HUDEP-2 (cell line): ENCODE data around the gene STK32A.
"Not testable (repeated sequence)": the region's sequence is repeated elsewhere in the genome, so short reads cannot be mapped to it uniquely, and the experiment has no call there.

Experiments
- DNase-seq, 76 experiments: peaks; one replicate each; lab custom pipeline; 2025; ENCODE audit not compliant: unreplicated experiment in 76 of 76; lab: John Stamatoyannopoulos, UW

Gene STK32A

DNA sequence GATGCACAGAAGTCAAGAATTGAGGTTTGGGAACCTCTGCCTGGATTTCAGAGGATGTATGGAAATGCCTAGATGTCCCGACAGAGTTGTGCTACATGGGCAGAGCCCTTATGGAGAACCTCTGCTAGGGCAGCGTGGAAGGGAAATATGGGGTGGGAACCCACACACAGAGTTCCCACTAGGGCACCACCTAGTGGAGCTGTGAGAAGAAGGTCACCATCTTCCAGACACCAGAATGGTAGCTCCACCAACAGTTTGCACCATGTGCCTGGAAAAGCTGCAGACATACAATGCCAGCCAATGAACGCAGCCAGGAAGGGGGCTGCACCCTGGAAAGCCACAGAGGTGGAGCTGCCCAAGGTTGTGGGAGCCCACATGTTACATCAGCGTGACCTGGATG, 104.5 kb downstream of the STK32A start:
- peak in 2 of 76 experiments; percentile 1 to 18 for DNase-seq

DNA sequence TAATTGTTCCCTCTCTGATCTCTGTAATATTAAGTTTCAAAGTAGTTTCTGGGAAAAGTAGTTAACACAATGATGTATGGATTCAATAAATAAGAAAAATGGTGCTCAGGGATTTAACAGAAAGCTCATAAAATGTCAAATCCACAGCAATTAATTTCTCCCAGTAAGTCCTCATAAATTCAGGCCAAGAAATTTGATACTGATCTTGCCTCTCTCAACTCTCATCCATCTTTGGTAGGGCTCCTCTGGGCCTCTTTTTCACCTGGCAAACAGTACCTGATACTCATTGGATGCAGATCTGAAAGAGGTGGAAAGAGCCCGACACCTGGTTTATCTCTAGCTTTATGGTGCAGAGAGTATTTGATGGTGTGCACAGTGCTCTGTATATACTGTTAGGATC, 106.1 kb downstream of the STK32A start:
- no peak for DNase-seq

DNA sequence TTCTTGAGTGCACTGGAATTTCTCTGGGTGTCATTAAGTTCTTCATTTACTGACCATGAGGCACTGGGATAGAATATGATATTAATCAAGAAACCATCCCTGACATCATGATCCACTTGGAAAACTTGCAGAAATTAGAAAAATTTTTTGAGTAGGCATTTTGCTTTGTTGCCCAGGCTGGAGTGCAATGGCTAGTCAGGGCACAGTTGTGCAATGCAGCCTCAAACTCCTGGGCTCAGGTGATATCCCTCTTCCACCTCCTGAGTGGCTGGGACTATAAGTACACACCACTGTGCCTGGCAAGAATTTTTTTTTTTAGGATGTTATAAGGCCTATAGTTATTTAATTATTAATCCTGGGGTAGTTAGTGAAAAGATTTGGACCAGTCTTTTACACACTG, 106.5 kb downstream of the STK32A start:
- DNase-seq, result no peak

DNA sequence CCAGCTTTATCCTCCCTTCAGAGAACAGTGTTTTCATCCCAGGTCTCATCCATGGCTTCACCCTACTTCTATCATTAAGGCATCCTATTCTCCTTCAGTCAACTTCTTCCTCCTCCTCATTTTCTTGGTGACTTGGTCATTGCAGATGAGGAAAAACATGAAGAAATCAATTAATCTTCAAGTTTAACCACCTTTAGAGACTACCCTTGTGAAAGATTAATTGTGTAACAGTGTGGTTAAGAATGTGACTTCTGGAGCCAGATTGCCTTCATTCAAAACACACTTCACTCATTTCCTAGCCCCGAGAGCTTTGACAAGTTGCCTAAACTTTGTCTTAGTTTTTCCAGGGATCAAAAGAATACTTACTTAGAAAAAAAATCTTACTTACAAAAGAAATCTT, 110.0 kb downstream of the STK32A start:
- DNase-seq, result no peak

DNA sequence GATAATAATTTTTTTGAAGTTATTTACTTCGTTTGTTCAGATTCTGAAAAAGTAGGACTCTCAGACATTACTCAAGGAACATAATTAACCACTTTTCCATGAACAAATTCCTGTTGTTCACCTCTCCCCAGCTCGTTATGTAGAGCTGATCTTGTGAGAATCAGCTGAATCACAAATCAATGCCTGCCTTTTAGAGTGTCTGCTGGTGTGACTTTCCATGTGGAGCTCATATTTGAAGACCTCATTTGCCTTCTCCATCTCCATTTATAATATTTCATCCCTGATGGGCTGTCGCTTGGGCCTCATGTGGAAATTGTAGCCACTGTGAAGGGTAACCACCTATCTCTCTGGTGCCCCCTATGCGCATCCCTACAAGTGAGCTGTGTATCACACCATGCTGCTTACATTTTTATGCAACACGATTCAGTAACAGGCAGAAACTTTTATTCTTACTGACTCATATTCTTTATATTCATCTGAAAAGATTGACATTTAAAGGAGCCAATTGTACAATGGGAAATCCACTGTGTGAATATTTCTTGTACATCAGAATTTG, 111.3 kb downstream of the STK32A start:
- DNase-seq, result peak in 1 of 76 experiments; percentile 18

DNA sequence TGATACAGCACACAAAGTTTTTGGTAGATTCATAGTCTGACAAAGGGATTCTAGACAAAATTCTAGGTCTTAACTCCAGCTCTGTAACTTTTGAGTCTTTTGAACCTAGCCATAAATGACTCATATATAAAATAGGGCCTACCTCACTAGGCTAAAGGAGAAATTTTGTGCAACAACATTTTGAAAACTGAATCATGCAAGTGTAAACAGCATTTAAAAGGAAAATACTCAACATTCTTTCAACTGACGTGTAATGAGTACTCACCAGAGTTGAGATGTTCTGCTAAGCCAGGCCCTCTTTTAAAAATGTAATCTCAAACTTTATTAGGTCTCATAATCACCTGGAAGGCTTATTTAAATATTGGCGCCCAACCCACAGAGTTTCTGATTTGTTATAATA, 113.2 kb downstream of the STK32A start:
- DNase-seq, result no peak

DNA sequence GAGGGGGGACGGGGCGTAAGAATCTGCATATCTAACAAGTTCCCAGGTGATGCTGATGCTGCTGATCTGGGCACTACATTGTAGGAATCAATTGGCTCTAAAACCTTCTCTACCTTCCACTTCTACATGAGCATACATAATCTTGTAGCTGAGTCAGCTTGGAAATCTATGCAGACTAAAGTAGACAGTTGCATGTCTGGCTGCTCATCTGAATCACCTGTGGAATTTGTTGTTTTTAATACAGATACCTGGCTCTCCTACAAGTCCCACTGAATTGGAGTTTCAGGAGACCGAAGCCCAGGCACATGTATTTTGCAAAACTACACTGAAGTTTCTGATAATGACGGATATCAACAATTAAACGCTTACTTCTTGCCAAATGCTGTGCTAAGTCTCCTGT, 113.6 kb downstream of the STK32A start:
- no peak for DNase-seq

DNA sequence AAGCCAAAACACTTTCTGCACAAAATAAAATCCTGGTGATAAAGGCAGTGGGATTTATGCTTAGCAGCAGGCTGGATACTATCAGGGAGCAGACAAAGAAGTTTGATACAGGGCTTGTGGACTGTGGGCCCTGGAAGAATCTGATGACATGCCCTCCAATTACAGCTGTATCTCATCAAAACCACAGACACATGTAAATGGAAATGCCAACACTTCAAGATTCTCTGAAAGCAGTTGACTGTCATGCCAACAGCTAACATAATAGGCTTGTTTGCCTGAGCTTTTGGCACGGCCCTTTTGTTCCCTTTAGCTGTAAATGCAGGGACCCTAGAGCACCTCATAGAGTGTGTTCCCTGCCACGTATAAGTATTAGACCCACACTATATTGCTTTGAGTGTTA, 114.4 kb downstream of the STK32A start:
- DNase-seq, result no peak

DNA sequence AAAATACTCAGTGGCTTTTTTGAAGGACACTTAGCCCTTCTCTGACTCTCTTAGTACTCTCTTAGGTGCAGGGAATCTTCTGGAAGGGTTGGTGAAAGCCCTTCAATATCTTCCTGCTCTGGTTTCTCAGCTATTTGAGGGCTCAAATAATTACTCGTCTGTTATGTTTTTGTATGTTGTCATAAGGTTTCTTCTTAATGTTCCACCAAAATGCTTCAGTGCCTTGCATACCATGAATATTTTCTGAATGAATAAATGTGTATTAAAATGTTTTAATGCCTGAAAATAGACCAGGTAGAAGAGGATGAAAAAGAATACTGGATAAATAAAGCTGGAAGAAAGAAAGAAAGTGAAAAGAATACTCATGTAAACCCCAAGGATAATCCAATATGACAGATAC, 124.3 kb downstream of the STK32A start:
- DNase-seq, result no peak

DNA sequence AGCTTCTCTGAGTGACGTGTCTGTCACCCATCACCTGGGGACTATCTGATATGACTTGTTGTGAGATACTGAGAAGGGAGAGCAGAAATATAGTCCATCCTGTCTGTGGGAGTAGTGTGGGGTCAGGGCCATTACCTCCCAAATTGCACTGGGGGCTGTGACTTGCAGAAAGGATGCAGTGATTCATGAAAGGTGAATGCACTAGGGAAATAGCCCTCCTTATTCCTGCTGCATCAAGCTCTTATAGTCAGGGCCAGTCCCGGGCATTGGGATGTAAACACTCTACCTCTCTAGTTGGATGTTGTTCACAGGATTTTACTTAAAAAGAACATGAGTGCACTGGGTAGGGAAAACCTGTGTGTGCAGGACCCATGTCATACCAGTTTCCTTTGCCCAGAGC, 124.8 kb downstream of the STK32A start:
- DNase-seq, result no peak

DNA sequence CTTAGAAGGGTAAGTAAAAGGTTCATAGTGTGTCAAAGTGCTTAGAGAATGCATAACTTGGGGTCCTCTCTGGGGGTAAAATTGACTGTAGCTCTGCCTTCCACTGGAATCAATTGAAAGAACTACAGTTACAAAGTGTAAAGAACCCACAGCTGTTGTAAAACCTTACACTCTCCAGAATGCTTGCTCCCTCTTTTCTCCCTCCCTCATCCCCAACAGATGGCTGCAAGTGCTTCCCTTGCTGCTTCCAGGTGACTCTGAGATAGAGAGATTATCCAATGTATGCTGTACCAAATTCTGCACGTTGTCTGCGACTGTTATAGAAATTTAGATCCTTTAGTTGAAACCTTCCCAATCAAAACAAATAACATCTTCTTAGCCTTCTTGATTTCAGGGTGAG, 126.0 kb downstream of the STK32A start:
- no peak for DNase-seq

DNA sequence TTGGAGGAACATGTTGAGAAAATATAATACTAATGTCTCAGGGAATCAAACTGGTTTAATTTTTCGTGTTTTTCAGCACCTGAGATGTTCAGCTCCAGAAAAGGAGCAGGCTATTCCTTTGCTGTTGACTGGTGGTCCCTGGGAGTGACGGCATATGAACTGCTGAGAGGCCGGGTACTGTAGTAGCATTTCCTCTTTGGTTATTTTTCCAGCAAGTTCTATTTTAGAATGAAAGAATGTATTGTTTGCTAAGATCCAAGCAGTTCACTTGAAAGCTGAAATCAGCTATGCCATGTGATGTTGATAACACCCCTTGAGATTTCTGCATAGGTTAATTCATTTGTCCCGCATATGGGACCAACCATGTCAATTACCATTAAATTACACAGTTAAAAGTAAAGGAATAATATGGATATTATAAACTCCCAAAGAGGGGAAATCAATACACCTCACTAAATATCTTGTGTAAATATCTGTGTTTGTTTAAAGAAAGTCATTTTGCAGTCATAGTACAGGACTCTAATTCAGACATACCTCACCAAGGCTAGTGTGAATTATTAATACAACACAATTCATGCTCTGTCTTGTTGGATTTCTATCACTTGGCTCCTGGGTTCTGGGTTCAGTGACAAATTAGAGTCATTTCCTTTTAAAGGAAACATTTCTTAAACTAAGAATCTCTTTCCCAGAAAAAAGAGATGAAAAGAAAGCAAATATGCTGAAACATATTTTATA, 126.8 kb downstream of the STK32A start:
- no peak for DNase-seq

DNA sequence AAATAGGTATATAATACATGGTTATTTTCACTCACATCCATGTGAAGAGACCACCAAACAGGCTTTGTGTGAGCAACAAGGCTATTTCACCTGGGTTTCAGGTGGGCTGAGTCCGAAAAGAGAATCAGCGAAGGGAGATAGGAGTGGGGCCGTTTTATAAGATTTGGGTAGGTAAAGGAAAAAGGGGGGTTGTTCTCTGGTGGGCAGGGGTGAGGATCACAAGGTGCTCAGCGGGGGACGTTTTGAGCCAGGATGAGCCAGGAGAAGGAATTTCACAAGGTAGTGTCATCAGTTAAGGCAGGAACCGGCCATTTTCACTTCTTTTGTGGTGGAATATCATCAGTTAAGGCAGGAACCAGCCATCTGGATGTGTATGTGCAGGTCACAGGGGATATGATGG, 132.6 kb downstream of the STK32A start:
- DNase-seq, result not testable (repeated sequence)

DNA sequence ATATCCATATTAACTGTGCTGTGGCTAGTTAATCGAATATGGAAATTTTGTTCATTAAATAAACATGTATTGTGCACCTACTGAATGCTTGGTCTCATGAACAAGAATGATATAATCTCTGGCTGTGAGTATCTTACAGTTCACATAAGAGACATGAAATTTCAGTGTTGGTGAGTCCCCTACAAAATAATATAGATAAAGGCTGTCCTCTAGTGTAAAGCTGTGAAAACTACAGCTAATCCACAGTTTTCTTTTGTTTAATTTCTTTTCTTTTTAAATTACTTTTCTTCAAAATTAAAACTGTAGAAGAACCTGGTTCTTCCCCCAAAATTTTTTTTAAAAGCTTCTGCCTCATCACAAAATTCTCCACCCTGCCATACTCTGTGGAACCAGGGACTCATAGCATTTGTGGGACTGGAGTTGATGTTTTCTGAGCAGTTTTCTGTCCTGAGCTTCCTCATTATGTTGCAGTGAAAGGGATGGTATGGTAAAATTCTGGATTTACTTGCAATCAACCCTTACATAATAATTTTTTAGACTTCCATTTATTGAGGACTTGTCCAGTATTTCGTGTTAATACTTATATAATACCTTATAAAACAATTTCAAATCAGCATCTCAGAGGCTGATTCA, 135.0 kb downstream of the STK32A start:
- DNase-seq, result no peak

DNA sequence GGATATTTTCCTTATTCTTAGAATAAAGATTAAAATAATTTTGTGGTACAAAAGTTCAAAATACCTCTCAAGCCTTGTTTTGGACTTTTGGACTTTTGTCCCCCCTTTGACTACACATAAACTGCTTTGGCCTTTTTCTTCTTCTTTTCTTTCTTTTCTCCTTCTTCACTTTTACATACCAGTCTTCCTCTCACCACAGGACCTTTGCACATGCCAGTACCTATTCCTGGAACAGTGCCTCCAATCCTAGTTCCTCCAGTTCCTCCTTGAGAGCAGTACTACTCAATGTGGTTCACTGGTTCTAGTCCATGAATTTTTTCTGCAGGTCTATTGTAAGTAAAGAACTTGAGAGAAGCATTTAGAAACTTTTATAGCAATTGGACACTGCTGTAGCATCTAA, 136.5 kb downstream of the STK32A start:
- DNase-seq, result no peak

DNA sequence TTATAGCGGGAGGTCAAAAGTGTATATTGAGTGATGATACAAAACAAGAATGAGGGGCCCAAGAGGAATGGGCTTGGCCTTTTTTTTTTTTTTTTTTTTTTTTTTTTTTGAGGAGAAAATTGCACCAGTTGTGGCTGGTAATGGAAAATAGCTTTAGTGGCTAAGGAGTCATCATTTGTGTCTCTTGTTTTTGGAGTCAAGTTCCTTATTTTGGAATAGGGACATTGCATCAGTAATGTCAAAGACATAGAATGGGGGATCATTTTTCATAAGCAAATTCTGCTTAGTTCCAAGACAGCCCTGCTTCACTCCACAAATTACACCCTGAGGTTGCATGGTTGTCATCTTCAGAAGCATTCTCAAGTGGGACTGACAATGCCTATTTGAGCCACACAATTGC, 137.4 kb downstream of the STK32A start:
- no peak for DNase-seq

DNA sequence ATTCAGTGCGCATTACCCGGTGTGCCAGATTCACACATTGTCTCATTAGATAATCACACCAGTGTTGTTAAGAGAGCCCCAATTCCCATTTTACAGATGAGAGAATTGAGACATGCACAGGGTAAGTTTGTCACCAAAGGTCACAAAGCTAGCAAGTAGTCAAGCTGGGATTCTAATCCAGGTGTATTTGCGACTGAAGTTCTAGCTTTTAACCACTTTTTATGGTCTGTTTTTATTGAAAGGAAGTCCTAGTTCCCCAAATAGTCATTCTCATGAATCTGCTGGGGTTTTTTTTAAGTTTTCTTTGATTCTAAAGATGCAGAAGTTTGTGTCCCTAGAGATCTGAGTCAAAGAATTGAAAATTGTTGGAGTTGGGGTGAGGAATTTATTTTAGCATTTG, 138.5 kb downstream of the STK32A start:
- DNase-seq, result no peak

DNA sequence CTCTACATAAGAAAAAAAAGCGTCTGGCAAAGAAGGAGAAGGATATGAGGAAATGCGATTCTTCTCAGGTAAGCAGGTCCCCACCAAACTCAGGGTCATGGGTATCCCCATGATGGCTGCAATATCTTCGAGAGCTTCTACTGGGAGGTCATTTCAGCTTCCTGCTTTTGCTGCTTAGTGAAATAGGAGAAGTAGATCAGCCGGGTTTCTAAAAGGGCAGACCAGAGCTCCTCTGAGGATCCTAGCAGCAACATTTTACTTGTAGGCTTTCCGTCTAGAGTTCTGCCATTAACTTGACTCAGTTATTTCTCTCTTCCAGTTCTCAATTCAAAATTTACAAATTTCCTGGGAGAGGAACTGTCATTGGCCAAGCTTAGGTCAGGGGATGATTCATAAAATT, 140.3 kb downstream of the STK32A start:
- DNase-seq, result no peak

DNA sequence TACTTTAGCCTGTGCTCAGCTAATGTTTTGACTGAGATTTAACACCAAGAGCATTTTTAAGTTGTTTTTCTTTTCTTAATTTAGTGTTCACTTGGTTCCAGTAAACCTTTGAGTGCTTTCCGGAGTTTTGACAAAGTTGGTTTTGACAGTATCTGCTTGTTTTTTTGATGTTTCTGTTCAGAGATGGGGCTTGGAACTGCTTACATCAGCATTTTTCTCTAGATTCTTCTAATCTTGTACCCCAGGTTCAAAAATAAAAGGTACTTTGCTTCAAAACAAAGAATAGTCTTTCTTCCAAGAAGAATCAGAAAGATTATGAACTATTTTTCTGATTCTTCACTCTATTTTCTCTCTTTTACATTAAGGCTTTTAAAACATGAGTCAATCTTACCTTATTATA, 142.9 kb downstream of the STK32A start:
- DNase-seq, result no peak

DNA sequence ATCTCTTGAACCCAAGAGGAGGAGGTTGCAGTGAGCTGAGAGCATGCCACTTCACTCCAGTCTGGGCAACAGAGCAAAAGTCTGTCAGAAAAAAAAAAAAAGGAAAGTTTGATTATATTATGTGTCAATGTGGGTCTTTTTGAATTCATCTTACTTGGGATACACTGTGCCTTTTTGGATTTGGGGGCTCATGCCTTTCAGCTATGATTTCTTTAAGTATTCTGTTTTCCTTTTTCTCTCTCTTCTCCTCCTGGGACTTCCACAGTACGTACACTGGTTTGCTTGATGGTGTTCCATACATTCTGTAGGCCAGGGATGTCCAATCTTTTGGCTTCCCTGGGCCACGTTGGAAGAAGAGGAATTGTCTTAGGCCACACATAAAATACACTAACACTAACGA, 146.7 kb downstream of the STK32A start:
- no peak for DNase-seq

DNA sequence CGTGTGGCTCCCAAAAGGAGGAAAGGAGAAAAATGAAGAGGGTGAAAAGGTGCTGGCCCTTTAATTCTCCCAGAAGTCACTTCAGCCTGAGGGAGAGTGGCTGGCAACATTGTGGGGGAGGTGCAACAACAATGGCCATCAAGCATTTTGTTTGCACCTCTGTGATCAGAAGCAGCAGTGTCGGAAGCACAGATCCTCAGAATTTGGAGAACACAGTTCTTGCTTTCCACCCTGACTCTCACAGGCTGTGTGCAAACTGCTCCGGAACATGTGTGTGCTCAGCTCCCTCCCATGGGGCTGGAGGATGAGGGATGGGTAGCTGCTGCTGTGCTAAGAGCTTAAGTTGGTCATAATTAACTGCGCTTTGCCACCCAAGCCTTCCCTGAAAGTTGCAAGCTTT, 147.9 kb downstream of the STK32A start:
- DNase-seq, result no peak
